GM12878 (cell line): ENCODE results near the gene UNC50. TPM values are rescaled to one million over a fixed set of nuclear protein-coding genes. Genes with fewer than 3 reads are reported as not detected.

Experiments used
- ATAC-seq: fragments of 200-7000 bp; cut with Tn5 transposase; 3 replicates; pipeline ENCODE4 v1.9.1; 2020; ENCODE audit warnings: mild to moderate bottlenecking, moderate library complexity
- BruUV-seq: library from RNA; stranded (reverse); fragments of 400-500 nt; replicated peaks from 2 replicates; lab custom pipeline; 2021; lab: Mats Ljungman, UMichigan
- CTCF ChIA-PET: fragments of 300-600 bp; sonication (Branson Sonifier 250); formaldehyde crosslinking; extraction: SDS; loops from one replicate; lab custom pipeline; 2021; ENCODE audit warnings: inconsistent platforms; lab: Yijun Ruan, JAX
- POLR2A ChIA-PET: fragments of 350-600 bp; formaldehyde crosslinking; extraction: SDS; loops from one replicate; lab custom pipeline; 2021; ENCODE audit warnings: inconsistent platforms; lab: Charles Lee
- RAD21 ChIA-PET: fragments of 300-600 bp; sonication (Branson Sonifier 250); formaldehyde crosslinking; loops from one replicate; lab custom pipeline; 2023; ENCODE audit warnings: antibody characterized with exemption; ENCODE audit not compliant: unreplicated experiment; lab: Charles Lee
- SMC1A ChIA-PET: fragments of 300-600 bp; sonication (Branson Sonifier 250); formaldehyde crosslinking; loops from one replicate; lab custom pipeline; 2023; ENCODE audit not compliant: unreplicated experiment, uncharacterized antibody; lab: Charles Lee
- DNase-seq: peaks from one replicate; pipeline ENCODE4 v3.0.0-alpha.2; 2011; ENCODE audit warnings: low read depth, low spot score
- FAIRE-seq: peaks from 3 replicates; lab custom pipeline; 2011; peaks lifted over from hg19 to GRCh38; lab: Jason Lieb, UNC
- H2AFZ ChIP-seq: 2 replicates; pipeline ENCODE4 v1.6.0; 2011; ENCODE audit warnings: low read depth, low read length, control low read depth; ENCODE audit not compliant: control insufficient read depth
- H3K27ac ChIP-seq: 2 replicates; pipeline ENCODE4 v1.5.1; 2011; ENCODE audit warnings: control low read depth; ENCODE audit not compliant: control insufficient read depth, insufficient read depth
- H3K27me3 ChIP-seq, 2 experiments: replicated peaks in 1 of 2; 2 replicates each; pipeline versions ENCODE4 v1.6.0 to v1.6.1; 2011; ENCODE audit warnings: low read length in 1 of 2; ENCODE audit not compliant: control insufficient read depth in 2 of 2, insufficient read depth in 2 of 2
- H3K36me3 ChIP-seq, 2 experiments: 2 replicates each; pipeline ENCODE4 v1.5.1; 2011; ENCODE audit warnings: low read length in 1 of 2; ENCODE audit not compliant: control insufficient read depth in 2 of 2, insufficient read depth in 2 of 2
- H3K4me1 ChIP-seq: 2 replicates; pipeline ENCODE4 v1.6.1; 2011; ENCODE audit warnings: mild to moderate bottlenecking, low read length, moderate library complexity, mixed read lengths; ENCODE audit not compliant: control insufficient read depth, insufficient read depth
- H3K4me2 ChIP-seq: 2 replicates; pipeline ENCODE4 v1.6.0; 2011; ENCODE audit warnings: control low read depth; ENCODE audit not compliant: control insufficient read depth, insufficient read depth
- H3K4me3 ChIP-seq: fragments of 200-600 bp; sonication (generic); 2 replicates; pipeline ENCODE4 v1.5.1; 2016
- H3K79me2 ChIP-seq: 2 replicates; pipeline ENCODE4 v1.6.0; 2011; ENCODE audit warnings: low read length; ENCODE audit not compliant: control insufficient read depth, insufficient read depth
- H3K9ac ChIP-seq: 2 replicates; pipeline ENCODE4 v1.8.0; 2011; ENCODE audit warnings: low read length, control low read depth, mixed read lengths; ENCODE audit not compliant: control insufficient read depth, insufficient read depth
- H3K9me3 ChIP-seq: replicated peaks from 3 replicates; pipeline ENCODE4 v1.5.1; 2011; ENCODE audit warnings: mild to moderate bottlenecking, low read length; ENCODE audit not compliant: control insufficient read depth, insufficient read depth
- H4K20me1 ChIP-seq: 2 replicates; pipeline ENCODE4 v1.6.0; 2011; ENCODE audit not compliant: control insufficient read depth, insufficient read depth
- MYC ChIP-seq: IDR thresholded peaks from 2 replicates; pipeline ENCODE4 v1.6.1; 2011; ENCODE audit warnings: mild to moderate bottlenecking, low read length, moderate library complexity, inconsistent platforms; ENCODE audit not compliant: insufficient read depth, insufficient replicate concordance, insufficient read length, severe bottlenecking
- WGBS: methylation state at CpG from one replicate; pipeline ENCODE4 v1.1.6; 2016; ENCODE audit warnings: low lambda C conversion rate; ENCODE audit not compliant: insufficient replicate concordance, insufficient coverage; ENCODE audit errors: missing lambda C conversion rate; 5-methylcytosine and 5-hydroxymethylcytosine counted together
- in situ Hi-C: fragments of 300-500 bp; cut with MboI; formaldehyde crosslinking; loops from 9 replicates; pipeline ENCODE4 v1.14.3; 2018; ENCODE audit warnings: mixed read lengths
- intact Hi-C: fragments of 100-400 bp; cut with micrococcal nuclease; formaldehyde crosslinking; loops from one replicate; pipeline ENCODE4 v1.14.2; 2022; ENCODE audit not compliant: unreplicated experiment
- polyA plus RNA-seq, 11 experiments: library from polyadenylated mRNA; depleted of rRNA in 4 of 11; unstranded in 6 of 11; stranded (reverse) in 5 of 11; fragments of >200 nt; fragmentation: Nextera tagmentation in 4 of 11; fragmentation: Illumina TruSeq in 1 of 11; extraction: Ambion mirVana in 4 of 11; extraction: Trizol in 1 of 11; gene quantifications; 1 replicate in 1 of 11; 2 replicates in 10 of 11; pipeline versions ENCODE4 v1.2.1 to v1.2.3, GENCODE V29; 2011 to 2016; ENCODE audit warnings: inconsistent platforms in 2 of 11, missing spikeins in 2 of 11, low read depth in 1 of 11
- total RNA-seq, 4 experiments: library from RNA; depleted of rRNA in 3 of 4; stranded (reverse); fragments of >200 nt in 3 of 4; fragmentation: Illumina TruSeq in 1 of 4; extraction: Trizol in 1 of 4; gene quantifications; 2 replicates each; pipeline versions ENCODE4 v1.2.1 to v1.2.3, GENCODE V29; 2013 to 2021
- TF ChIP-seq, protein P1 (sequence below): fragments of 450-650 bp; formaldehyde crosslinking; IDR thresholded peaks from 2 replicates; pipeline ENCODE4 v1.4.0; 2022; ENCODE audit warnings: mild to moderate bottlenecking, moderate library complexity
- TF ChIP-seq, protein P2 (sequence below): IDR thresholded peaks from 2 replicates; pipeline ENCODE4 v1.6.1; 2011; ENCODE audit warnings: low read depth, mild to moderate bottlenecking, low read length, moderate library complexity, borderline replicate concordance; ENCODE audit errors: extremely low read depth
- TF ChIP-seq, protein P3 (sequence below): fragments of 450-650 bp; IDR thresholded peaks from 2 replicates; pipeline ENCODE4 v1.6.1; 2017; ENCODE audit warnings: borderline replicate concordance

Gene UNC50
- total and polyA plus RNA-seq, 10 of the 15 experiments (the other 5 are each of a cell fraction or from before 2014, with no cell fraction given): 25.5 to 76.3 (median 37.8) TPM

DNA sequence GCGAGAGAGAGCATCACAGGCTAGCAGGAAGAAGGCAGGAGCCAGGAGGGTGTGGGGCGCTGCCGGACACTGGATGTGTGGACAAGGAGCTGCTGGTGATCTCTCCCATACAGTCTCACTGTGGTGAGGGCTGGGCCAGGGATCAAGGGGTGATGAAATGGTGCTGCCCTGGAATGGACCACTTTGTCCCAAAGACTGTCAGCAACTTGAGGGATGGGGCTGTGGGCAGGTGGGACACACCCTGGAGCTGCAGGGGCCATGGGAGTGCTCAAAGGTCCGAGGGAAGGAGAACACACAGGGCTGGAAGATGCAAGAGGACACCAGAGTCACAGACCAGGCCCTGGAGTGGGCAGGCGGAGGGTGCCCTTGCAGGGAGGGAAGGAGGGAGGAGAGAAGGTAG lies 38.0 kb upstream of the UNC50 start:
- ChIA-PET SMC1A (no interaction called here), POLR2A (interaction anchor here (0.6 kb wide), 1 partner anchor 9 kb away, joined by 3 read pairs; no protein-coding TSS in a partner anchor), CTCF (interaction anchor here (1.0 kb wide), 1 partner anchor 9 kb away, joined by 3 read pairs; no protein-coding TSS in a partner anchor)
- intact Hi-C loops (no loop called here), in situ Hi-C loops (no loop called here)
- Histone ChIP-seq H3K27me3 (no peaks in the 10 kb centered on the region), H3K27ac (no peak overlapping the region), H4K20me1 (no peaks in the 10 kb centered on the region), H3K4me2 (no peak overlapping the region), H3K4me3 (no peak overlapping the region), H2AFZ (no peak overlapping the region), H3K4me1 (no peaks in the 10 kb centered on the region), H3K79me2 (no peaks in the 10 kb centered on the region), H3K9me3 (no peaks in the 10 kb centered on the region)
- ATAC-seq (no peak), FAIRE-seq (no peak)
- BruUV-seq: no TSS peak
- no peak for TF ChIP-seq MYC
- TF ChIP-seq, protein P1, sequence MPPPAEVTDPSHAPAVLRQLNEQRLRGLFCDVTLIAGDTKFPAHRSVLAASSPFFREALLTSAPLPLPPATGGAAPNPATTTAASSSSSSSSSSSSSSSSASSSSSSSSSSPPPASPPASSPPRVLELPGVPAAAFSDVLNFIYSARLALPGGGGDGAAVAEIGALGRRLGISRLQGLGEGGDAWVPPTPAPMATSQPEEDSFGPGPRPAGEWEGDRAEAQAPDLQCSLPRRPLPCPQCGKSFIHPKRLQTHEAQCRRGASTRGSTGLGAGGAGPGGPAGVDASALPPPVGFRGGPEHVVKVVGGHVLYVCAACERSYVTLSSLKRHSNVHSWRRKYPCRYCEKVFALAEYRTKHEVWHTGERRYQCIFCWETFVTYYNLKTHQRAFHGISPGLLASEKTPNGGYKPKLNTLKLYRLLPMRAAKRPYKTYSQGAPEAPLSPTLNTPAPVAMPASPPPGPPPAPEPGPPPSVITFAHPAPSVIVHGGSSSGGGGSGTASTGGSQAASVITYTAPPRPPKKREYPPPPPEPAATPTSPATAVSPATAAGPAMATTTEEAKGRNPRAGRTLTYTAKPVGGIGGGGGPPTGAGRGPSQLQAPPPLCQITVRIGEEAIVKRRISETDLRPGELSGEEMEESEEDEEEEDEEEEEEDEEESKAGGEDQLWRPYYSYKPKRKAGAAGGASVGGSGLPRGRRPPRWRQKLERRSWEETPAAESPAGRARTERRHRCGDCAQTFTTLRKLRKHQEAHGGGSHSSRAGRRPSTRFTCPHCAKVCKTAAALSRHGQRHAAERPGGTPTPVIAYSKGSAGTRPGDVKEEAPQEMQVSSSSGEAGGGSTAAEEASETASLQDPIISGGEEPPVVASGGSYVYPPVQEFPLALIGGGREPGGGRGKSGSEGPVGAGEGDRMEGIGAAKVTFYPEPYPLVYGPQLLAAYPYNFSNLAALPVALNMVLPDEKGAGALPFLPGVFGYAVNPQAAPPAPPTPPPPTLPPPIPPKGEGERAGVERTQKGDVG (CRISPR knock-in tag): no peak
- TF ChIP-seq, protein P2, sequence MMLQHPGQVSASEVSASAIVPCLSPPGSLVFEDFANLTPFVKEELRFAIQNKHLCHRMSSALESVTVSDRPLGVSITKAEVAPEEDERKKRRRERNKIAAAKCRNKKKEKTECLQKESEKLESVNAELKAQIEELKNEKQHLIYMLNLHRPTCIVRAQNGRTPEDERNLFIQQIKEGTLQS: no peak
- TF ChIP-seq, protein P3, sequence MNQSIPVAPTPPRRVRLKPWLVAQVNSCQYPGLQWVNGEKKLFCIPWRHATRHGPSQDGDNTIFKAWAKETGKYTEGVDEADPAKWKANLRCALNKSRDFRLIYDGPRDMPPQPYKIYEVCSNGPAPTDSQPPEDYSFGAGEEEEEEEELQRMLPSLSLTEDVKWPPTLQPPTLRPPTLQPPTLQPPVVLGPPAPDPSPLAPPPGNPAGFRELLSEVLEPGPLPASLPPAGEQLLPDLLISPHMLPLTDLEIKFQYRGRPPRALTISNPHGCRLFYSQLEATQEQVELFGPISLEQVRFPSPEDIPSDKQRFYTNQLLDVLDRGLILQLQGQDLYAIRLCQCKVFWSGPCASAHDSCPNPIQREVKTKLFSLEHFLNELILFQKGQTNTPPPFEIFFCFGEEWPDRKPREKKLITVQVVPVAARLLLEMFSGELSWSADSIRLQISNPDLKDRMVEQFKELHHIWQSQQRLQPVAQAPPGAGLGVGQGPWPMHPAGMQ: no peak
- TF ChIP-seq, all 136 proteins: peak for 0
- H3K9ac ChIP-seq: no peak overlapping the region
- WGBS: 94% methylated on average over 5 of the region's 5 CpGs
- no peak for DNase-seq
- peaks cover 59 to 65% of the 10 kb centered on the region in 2 experiments for H3K36me3 ChIP-seq
- RAD21 ChIA-PET: no interaction called here
